Progenitor cell of endocrine pancreas (in vitro differentiated cells): Measurements from ENCODE around the gene ABLIM2. TPM values are rescaled to one million over a fixed set of nuclear protein-coding genes. Genes with fewer than 3 reads are reported as not detected.

Source experiments
- DNase-seq: peaks from one replicate; pipeline ENCODE4 v3.0.0; 2021; ENCODE audit warnings: low spot score; ENCODE audit not compliant: unreplicated experiment
- H3K27ac Mint-ChIP-seq: 2 replicates; pipeline ENCODE4 v1.8.0; 2021; ENCODE audit warnings: mild to moderate bottlenecking, moderate library complexity, mixed read lengths
- H3K27me3 Mint-ChIP-seq: 2 replicates; pipeline ENCODE4 v1.8.0; 2021; ENCODE audit warnings: mixed read lengths
- H3K36me3 Mint-ChIP-seq: 2 replicates; pipeline ENCODE4 v1.8.0; 2022; ENCODE audit warnings: mixed read lengths; ENCODE audit not compliant: insufficient read depth
- H3K4me1 Mint-ChIP-seq: 2 replicates; pipeline ENCODE4 v1.8.0; 2021; ENCODE audit warnings: low read depth, mixed read lengths
- H3K4me3 Mint-ChIP-seq: 2 replicates; pipeline ENCODE4 v1.8.0; 2021; ENCODE audit warnings: low read depth, mild to moderate bottlenecking, moderate library complexity, mixed read lengths
- H3K9me3 Mint-ChIP-seq: 2 replicates; pipeline ENCODE4 v1.8.0; 2021; ENCODE audit warnings: low read depth, mixed read lengths
- CTCF ChIP-seq: fragments of 200-600 bp; sonication (generic); IDR thresholded peaks from one replicate; pipeline ENCODE4 v1.5.0; 2021; ENCODE audit warnings: antibody characterized with exemption, mild to moderate bottlenecking; ENCODE audit not compliant: unreplicated experiment
- total RNA-seq: library from RNA; stranded (reverse); gene quantifications from 2 replicates; pipeline ENCODE4 v1.2.1, GENCODE V29; 2021

The ABLIM2 gene
- total RNA-seq, 1 donor from 2014 or later, result 5.7 TPM

DNA sequence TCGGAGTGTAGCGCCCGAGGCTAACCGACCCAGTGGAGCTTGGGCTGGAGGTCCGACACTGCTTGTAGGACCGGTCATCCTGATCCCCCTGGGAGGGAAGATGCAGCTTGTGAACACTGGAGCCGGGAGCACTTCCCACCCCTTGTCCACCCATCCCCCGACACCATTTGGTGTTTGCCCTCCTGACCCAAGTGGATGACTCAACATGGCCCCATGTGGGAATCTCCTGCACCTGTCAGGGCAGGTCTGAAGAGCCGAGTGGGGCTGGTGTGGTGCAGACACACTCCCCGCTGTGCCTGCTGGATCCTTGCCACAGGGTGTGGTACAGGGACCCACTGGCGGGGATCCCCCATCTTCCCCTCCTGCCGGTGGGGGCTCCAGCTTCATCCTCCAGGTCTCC lies 128.9 kb downstream of the ABLIM2 start:
- DNase-seq, result no peak
- no peak for TF ChIP-seq CTCF
- Mint-ChIP-seq H3K9me3 (no peaks in the 10 kb centered on the region), H3K36me3 (no peaks in the 10 kb centered on the region), H3K27ac (no peak overlapping the region), H3K4me3 (no peak overlapping the region), H3K27me3 (peaks cover 3% of the 10 kb centered on the region), H3K4me1 (no peaks in the 10 kb centered on the region)

- no peak for TF ChIP-seq CTCF
- H3K9me3 Mint-ChIP-seq, result no peaks in the 10 kb centered on the region
- no peaks in the 10 kb centered on the region for H3K36me3 Mint-ChIP-seq
- no peaks in the 10 kb centered on the region for H3K4me1 Mint-ChIP-seq
- no peak for DNase-seq
- H3K27ac Mint-ChIP-seq, result peak overlapping the region; percentile 69
- no peak overlapping the region for H3K4me3 Mint-ChIP-seq
- H3K27me3 Mint-ChIP-seq, result peaks cover 3% of the 10 kb centered on the region
Measured at GRCh38 chr4:8028884-8029568, 129.6 kb downstream of the ABLIM2 start.

GRCh38 chr4:8028368-8028767 lies 130.2 kb downstream of the ABLIM2 start:
- TF ChIP-seq CTCF, result no peak
- Mint-ChIP-seq H3K9me3 (no peaks in the 10 kb centered on the region), H3K27me3 (peaks cover 8% of the 10 kb centered on the region), H3K36me3 (no peaks in the 10 kb centered on the region), H3K4me3 (no peak overlapping the region), H3K4me1 (no peaks in the 10 kb centered on the region), H3K27ac (no peak overlapping the region)
- DNase-seq, result no peak

DNA sequence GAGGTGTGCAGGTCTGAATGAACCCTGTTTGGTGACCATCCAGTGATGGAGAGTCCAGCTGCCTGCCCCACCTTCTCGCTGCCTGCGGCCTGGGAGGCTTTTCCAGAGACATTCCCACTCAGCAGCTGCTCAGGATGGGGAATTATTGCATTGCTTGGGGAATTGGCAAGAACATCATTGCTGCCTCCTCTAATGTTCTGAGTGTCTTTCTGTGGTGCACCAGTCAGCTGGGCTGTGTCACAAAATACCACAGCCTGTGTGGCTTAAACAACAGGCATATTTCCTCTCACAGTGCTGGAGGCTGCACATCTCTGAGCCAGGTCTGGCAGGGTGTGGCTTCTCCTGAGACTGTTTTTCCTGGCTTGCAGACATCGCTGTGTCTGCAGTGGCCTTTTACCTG lies 132.2 kb downstream of the ABLIM2 start:
- Mint-ChIP-seq H3K4me3 (no peak overlapping the region), H3K27ac (no peak overlapping the region), H3K4me1 (no peaks in the 10 kb centered on the region), H3K9me3 (no peaks in the 10 kb centered on the region), H3K27me3 (peaks cover 15% of the 10 kb centered on the region), H3K36me3 (no peaks in the 10 kb centered on the region)
- no peak for TF ChIP-seq CTCF
- no peak for DNase-seq

GRCh38 chr4:8025668-8026067 lies 132.9 kb downstream of the ABLIM2 start:
- no peak overlapping the region for H3K4me3 Mint-ChIP-seq
- H3K9me3 Mint-ChIP-seq, result no peaks in the 10 kb centered on the region
- no peak for DNase-seq
- no peaks in the 10 kb centered on the region for H3K36me3 Mint-ChIP-seq
- H3K27me3 Mint-ChIP-seq, result peaks cover 15% of the 10 kb centered on the region
- no peak for TF ChIP-seq CTCF
- no peak overlapping the region for H3K27ac Mint-ChIP-seq
- H3K4me1 Mint-ChIP-seq, result no peaks in the 10 kb centered on the region
